Neural cell (in vitro differentiated cells): ENCODE results near the gene CREBRF.
"Not testable (repeated sequence)": the region's sequence is repeated elsewhere in the genome, so short reads cannot be mapped to it uniquely, and the experiment has no call there.

Experiments used
- EP300 ChIP-seq: fragments of 450-650 bp; conservative IDR thresholded peaks from 2 replicates; pipeline ENCODE4 v1.6.1; 2014; ENCODE audit warnings: antibody characterized with exemption, mild to moderate bottlenecking, moderate library complexity; ENCODE audit not compliant: poor library complexity, severe bottlenecking
- EZH2 ChIP-seq: fragments of 200-600, 300-800 bp; shearing (Covaris generic), sonication (generic); IDR thresholded peaks from 2 replicates; pipeline ENCODE4 v1.6.1; 2014; ENCODE audit warnings: antibody characterized with exemption, low read length, borderline replicate concordance, mild to moderate bottlenecking; ENCODE audit not compliant: insufficient read depth, poor library complexity, severe bottlenecking
- MXI1 ChIP-seq: fragments of 450-650 bp; conservative IDR thresholded peaks from 2 replicates; pipeline ENCODE4 v1.6.1; 2014; ENCODE audit warnings: antibody characterized with exemption, mild to moderate bottlenecking; ENCODE audit not compliant: poor library complexity, severe bottlenecking
- POLR2AphosphoS5 ChIP-seq: IDR thresholded peaks from 2 replicates; pipeline ENCODE4 v1.6.1; 2012
- REST ChIP-seq: IDR thresholded peaks from 2 replicates; pipeline ENCODE4 v1.6.1; 2012; ENCODE audit warnings: borderline replicate concordance
- TAF1 ChIP-seq: IDR thresholded peaks from 2 replicates; pipeline ENCODE4 v1.6.1; 2012; ENCODE audit warnings: low read depth
- TF ChIP-seq, protein P1 (sequence below): fragments of 450-650 bp; IDR thresholded peaks from 2 replicates; pipeline ENCODE4 v1.5.1; 2014; ENCODE audit warnings: antibody characterized with exemption, mild to moderate bottlenecking, moderate library complexity; ENCODE audit not compliant: poor library complexity, severe bottlenecking

GRCh38 chr5:173132166-173132565, 76.0 kb downstream of the CREBRF start:
- not testable (repeated sequence) for TF ChIP-seq REST, MXI1, EP300, POLR2AphosphoS5, EZH2, TAF1
- TF ChIP-seq, protein P1, sequence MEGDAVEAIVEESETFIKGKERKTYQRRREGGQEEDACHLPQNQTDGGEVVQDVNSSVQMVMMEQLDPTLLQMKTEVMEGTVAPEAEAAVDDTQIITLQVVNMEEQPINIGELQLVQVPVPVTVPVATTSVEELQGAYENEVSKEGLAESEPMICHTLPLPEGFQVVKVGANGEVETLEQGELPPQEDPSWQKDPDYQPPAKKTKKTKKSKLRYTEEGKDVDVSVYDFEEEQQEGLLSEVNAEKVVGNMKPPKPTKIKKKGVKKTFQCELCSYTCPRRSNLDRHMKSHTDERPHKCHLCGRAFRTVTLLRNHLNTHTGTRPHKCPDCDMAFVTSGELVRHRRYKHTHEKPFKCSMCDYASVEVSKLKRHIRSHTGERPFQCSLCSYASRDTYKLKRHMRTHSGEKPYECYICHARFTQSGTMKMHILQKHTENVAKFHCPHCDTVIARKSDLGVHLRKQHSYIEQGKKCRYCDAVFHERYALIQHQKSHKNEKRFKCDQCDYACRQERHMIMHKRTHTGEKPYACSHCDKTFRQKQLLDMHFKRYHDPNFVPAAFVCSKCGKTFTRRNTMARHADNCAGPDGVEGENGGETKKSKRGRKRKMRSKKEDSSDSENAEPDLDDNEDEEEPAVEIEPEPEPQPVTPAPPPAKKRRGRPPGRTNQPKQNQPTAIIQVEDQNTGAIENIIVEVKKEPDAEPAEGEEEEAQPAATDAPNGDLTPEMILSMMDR, result not testable (repeated sequence)
